HG03460 (cell line): ENCODE measurements around the gene SND1.

ENCODE experiments used
- ATAC-seq: cut with Tn5 transposase; IDR thresholded peaks from one replicate; pipeline ENCODE4 v1.9.1; 2021; ENCODE audit not compliant: unreplicated experiment

Gene SND1

DNA sequence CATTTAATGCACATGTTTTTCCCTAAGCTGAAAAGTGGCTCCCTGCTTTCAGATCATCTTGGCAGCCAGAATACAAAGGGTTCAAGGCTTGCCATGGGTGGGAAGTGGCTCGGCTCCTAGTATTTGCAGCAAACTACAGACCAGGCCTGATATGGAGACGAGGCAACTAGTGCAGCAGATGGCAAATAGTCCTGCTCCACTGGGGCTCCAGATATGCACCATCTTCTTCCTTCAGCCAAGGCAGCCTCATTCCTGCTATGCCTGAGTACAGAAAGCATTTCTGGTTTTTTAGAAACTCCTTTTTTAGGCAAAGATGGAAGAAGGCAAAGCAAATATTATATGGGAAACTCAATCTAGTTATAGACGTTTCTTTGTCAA, 355.3 kb downstream of the SND1 start:
- no peak for ATAC-seq

DNA sequence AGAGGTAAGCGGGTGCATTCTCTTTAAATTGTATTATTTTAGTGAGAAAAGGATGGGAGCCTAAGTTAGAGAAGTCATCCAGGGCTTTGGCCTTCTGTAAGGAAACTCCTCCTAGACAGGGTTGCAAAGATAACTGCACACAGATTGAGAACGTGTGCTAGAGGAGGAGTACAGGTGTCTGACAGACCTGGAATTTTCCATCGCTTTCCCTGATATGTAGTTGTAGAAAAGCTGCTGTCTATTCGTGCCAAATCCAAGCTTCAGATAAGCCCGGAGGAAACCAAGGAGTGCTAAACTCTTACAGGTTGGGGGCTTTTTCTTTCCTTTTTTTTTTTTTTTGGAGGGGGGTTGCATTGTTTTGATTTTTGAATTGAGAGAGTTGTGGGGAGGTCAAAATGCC, 356.1 kb downstream of the SND1 start:
- ATAC-seq = no peak

DNA sequence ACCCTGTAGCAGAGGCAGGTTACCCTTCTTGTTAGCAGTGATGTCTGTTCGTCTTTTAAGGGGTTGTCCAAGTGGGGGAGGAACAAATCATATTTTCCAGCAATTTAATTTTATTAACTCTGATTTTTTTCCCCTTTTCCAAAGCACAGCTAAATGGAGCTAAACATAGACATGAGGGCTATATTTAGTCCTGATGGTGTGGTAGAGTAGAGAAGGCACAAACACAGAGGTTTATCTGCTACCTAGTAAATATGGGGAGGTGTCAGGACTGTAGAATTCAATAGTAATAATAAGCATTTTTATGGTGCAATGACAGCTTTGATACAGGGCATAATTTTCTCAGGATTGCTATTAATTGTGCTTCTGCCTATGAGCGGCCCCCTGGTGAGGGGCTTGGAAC, 356.8 kb downstream of the SND1 start:
- ATAC-seq = no peak

DNA sequence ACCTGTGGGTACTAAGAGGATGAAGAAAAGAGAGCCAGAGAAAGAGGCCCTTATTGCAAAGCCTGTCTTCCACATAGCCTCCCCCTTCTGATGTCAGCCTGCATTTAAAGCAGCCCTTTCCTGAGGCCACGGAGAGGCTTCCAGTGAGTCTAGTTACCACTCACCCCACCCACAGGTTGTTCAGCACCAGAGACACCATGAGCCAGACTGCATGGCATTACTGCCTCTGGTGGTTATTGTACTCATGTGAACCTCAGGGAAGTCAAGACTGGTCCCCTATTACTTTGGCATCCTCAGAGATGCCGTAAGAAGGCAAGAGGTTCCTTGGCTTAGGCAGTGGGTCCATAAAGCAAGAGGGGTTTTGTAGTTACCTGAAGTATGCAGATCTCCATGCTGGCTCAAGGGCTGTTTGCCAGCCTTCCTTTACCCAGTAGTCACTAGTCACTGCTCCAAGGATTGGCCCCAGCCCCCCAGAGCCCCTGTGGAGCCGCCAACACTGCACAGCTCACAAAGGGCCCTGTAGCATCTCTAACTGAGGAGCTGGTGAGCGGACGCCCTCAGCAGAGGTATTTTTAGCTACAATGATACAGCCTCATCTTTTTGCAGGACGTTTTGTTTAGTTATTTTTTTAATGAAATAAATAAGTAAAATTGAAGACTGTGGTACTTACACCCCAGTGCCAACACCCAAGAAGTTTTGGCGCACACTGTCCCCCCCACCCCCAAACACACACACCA, 358.6 kb downstream of the SND1 start:
- ATAC-seq = no peak

DNA sequence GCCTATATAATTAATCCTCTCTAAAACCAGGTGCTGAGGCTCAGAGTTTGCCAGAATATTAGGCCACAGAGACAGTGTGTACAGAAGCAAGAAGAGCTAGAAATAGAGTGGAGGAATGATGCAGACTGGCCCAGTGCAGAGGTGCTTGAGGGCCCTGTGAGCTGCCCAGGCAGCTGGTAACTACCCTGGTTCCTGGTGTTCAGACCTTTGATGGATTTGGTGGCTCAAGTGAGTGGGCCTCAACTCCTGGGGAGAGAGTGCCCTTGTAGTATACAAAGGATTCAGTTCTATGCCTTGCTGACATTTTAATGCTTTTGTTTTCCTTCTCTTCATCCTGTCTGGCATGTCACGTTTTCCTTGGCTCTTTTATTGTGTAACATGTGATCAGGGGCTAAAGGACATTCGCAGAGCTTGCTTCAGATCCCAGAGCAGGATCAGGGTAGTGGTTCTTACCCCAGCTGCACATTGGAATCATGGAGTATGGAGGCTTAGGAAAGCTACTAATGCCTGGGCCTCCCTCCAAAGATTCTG, 359.2 kb downstream of the SND1 start:
- no peak for ATAC-seq

DNA sequence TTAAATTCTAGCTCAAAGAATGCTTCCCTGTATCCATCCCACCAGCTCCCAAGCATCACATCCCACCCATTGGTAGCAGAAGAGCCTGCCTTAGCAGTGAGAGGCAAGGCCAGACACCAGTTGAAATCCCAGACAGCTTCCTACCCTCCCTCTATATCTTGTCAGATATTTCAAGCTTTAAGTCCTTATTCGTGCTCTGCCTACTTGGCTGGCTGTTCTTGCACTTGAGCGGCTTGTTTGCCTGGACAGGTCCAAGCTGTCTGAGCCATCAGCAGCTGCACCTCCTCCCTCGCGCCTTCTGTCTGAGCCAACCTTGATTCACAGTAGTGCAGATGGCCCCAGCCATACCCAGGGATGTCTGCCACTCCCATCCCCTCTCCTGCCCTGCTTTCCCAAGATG, 362.8 kb downstream of the SND1 start:
- no peak for ATAC-seq

DNA sequence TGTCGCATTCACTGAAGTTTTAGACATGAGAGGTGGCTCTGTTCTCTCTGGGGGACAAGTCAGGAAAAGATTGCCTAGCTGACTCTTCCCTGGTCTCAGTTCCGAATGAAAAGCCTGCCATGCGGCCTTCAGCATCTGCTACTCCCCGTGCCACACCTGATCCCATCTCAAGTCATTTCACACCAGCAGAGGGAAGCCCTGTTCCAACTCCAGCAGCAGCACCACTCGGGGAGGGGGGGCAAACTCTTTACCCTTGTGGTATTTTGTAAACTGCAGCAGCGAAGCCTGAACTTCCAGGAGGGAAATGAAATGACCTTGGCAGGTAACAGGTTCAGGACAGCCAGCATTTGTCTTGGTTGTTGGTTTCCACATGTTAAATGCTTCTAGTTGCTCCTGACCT, 365.5 kb downstream of the SND1 start:
- ATAC-seq = no peak

DNA sequence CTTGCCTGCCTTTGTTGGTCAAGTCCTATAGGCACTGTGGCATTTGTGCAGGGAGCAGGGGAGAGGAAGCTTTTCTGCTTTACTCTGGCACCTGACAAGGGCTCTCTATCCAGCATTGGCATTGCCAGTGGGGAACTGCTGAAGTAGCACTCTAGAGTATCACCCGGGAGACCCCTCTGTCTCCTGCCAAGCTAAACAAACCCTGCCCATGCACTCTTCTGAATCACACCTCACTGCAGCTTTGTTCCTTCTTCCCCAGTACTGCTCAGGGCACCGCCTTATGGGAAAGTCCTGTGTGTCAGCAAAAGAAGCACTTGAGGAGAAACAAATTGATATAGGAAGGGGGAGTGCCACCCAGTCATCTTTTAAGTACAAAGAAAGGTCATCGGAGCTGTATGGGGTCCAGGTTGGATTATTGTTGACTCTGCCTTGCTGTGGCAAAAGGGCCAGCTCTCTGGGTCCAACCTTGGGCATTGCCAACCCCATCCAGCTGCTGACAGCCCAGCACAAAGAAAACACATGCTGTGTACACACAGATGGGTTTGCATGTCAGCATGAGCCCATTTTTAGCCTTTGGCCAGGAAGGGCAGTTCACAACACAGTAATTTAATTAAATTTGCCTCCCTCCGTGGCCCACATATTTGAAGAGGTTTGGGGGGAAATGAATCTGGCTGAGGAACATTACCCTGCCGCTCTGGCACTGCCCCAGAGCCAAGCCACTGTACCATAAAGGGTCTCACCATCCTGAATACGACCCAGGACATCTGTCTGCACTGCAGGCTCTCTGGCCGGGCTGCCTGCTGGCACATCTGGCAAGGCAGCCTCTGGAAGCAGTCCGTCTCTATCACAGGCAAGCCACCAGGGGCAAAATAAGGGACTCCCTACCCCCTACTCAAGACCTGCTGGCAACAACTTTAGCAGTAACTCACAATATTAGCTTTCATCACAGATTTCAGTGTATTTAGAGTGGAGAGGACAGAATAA, 366.2 kb downstream of the SND1 start:
- ATAC-seq = no peak

DNA sequence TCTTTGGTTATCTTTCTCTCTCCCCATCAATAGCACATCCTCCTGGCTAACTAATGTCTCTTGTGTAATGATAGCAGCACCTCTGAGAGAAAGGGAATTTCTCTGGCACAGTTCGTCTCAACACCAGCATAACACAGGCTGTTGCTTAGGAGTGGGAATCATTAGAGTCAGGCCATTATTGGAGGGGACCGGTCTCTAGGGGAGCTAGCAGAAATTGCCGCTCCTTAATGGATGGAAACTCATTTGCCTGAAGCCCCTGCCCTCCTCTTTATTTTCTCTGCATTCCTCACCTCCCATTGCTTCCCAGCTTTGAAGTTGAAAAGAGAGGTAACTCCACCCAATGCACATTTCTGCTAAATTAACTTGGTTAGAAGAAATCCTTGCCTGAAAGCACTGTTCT, 367.3 kb downstream of the SND1 start:
- ATAC-seq = no peak

DNA sequence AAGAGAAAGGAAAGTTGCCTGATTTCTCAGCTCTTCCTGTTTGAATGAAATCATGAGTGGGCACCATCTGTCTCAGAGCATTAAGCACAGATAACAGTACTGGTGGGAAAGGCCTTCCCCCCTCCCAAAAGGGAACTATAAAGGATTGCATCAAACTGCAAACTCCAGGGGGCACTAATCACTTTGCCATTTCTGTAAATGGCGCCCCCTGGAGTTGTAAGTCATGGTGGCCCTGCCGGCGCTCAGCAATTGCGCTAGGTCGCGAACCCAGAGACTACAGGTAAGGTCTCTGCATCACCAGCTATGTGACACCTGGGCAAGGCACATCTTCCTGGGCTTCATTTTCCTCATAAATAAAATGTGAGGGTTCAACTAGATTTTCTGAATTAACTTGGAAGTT, 368.2 kb downstream of the SND1 start:
- no peak for ATAC-seq

DNA sequence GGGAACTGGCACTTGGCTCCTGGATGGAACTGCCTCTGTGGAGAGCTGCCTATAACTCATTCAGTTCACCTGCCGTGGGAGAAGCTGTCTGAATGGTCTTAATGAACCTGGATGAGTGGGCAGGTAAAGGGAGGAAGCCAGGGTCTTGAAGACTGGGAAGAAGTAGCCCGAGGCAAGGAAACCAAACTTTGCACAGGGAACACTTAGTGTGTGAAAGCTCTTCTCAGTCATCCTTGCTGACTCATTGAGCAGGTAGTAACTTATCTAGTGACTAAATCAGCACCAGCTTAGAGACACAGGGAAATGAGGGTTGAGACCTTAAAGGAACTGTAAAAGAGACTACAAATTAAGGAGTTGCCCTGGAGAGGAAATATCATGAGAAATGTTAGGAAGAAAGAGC, 369.4 kb downstream of the SND1 start:
- ATAC-seq = no peak

DNA sequence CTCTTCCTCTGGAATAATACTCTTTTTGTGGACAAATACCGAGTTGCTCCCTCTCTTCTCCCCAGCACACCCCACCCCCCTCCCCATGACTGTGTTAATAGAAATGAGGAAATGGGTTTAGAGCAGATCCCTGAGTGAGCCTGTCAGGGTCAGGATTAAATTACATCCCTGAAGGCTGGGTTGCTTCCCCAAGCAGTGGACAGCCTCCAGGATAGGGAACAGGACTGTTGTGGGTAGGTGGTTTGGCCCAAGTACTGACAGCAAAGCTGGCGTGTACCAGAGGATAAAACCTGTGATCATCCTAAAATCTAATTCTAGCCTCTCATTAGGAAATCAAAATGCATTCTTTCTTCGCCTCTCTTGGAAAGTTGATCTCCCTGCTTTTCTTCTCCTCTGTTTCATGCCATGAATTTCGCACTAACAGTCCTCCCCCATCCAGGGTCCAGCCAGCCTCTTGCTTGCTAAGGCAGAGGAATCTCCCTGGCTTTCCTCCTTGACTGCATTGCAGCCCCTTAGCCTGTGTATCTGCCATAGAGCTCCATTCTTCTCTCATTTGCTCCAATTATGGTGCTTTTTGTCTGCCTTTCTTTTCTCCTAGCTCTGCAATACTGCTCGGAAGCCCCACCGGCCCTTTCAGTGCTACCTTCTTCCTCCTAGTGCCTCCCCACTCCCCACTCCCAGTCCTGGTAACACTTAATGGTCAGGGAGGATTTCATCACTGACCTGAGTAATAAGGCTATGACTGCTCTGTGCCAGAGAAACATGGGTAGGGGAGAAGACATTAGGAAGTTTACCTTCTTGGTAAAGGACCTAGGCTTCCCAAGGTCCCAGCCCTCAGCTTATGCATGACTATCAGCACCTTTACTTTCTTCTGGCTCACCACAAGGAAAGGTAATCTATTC, 370.9 kb downstream of the SND1 start:
- ATAC-seq = no peak

DNA sequence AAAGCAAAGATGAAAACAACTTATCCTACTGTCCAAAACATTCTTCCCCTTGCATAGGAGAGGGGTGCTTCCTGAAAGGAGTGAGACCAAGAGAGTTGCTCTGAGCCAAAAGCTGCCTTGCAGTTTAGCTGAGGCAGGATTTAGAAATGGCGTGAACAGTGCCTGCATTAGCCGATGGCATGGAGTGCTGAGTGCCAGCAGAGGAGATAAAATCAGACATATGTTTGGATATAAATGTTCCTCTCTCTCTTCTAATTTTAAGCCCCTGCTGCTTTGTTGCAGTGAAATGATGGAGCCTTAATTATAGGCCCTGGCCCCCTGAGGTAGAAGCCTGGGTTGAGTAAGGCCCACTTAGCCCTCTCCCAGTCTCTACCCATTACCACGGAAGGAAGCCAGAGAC, 372.2 kb downstream of the SND1 start:
- no peak for ATAC-seq

DNA sequence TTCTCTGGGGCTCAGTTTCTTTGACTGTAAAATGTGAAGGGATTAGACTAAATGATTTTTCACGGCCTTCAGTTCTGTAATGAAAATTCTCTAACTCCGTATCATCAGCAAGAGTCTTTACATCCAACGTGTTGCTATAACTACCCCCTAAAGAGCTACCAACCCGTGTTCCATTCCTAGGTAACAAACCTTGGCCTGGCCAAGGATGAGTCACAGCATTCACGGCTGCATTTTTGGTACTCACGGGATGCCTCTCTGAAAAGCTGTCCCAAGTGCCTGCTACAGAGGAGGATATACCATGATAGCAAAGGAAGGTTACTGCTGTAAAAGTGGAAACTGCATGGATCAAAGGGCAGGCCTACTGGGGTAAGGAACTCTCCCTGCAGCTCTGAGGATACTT, 373.4 kb downstream of the SND1 start:
- no peak for ATAC-seq

DNA sequence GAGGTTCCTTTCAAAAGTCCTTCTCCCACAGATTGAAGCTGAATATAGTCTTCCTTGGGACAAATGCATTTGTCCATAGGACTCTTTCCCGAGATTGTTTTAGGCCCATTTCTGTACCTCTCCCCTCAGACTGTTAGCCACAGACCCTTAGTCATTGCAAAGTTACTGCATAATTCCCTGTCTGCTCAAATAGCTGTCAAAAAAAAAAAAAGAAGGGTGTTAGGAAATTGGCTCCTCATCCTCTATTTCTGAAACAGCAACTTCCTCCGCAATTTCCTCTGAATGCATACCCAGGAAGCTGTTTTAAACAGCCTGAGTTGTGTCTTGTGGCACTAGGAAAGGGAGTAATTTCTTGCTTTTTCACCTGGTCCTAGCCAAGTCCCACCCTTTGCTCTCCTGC, 373.8 kb downstream of the SND1 start:
- ATAC-seq = no peak

DNA sequence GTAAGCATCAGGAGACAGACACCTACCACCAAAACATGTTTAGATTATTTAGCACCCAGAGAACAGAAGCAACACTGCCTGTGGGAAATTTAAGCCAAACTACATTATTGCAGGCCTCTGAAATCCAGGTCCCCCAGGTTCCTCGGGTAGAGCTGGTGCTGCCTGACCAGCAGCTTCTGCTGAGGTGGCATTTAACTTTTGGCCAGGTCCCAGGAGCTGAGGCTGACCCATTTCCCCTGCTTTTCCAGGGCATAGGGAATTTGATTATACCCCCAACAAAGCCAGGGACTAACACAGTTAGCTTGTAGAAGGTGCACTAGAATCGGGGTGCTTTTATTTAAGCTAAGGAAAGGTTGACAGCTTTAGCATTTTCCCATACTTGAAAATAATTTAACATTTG, 374.6 kb downstream of the SND1 start:
- ATAC-seq = no peak

DNA sequence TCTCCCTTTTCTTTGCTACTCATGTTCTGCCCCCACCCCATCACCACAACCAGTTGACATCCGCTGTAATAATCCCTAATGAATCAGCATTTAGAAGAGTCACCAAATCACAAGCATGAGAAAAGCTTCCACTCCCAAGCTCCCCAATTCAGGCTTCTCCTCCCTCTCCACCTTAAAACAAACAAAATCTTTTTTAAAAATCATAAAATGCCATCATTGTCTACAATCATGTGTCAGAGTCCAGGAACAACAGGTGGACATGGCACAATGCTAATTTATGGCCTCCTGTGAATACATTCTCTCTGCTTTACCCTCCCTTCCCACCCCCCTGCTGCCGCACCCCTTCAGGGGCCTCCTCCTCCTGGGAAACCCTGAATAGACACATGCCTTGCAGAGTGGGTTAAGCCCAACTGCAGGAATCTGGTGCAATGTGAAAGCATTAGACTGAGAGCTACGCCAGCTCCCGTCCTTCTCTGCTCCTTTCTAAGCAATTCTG, 375.5 kb downstream of the SND1 start:
- no peak for ATAC-seq

DNA sequence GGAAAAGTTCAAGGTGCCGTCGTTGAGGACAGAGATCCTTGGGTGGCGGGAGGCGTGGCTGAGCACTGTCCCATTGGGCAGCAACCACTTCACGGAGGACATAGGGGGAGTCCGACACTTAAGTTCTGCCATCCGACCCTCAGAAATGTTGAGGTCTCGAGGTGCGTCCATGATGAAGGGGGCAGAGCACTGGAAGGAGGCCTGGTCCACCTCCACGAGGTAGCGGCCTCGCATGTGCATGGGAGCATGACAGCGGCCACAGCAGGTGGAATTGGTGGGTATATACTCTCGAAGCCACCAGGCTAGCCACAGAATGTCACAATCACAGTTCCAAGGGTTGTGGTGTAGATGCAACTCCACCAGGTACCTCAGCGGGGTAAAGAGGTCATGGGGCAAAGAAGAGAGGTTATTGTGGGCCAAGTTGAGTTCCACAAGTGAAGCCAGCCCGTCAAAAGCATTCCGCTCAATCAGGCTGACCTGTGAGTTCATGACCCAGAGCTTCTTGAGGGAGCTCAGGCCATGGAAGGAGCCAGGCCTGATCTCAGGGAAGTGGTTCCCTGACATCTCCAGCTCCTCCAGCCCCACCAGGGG, 377.5 kb downstream of the SND1 start:
- ATAC-seq = no peak

DNA sequence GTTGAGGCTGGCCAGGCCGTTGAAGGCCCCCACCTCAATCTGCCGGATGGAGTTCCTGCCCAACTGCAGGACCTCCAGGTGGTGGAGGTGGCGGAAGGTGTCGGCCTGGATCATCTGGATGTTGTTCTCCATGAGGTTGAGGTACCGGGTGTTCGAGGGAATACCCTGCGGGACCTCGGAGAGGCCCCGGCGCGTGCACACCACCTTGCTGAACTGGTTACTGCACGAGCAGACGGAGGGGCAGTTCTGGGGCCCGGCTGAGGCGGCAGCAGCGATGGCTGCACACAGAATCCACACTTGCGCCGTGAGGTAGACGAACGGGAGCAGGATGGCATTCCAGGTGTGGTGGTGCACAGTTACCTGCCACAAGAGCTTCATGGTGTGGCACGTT, 378.3 kb downstream of the SND1 start:
- no peak for ATAC-seq
